GM12875 (cell line): Measurements from ENCODE around the gene MAPT.

Experiments used
- H3K4me3 ChIP-seq: one replicate; pipeline ENCODE4 v1.5.1; 2011; ENCODE audit warnings: low read depth, low read length, control low read depth
- TF ChIP-seq, protein P1 (sequence below): IDR thresholded peaks from 2 replicates; pipeline ENCODE4 v1.5.1; 2011; ENCODE audit warnings: low read depth, mild to moderate bottlenecking, control low read depth, inconsistent platforms, low read length, moderate library complexity, borderline replicate concordance; ENCODE audit not compliant: insufficient read depth

MAPT gene

DNA sequence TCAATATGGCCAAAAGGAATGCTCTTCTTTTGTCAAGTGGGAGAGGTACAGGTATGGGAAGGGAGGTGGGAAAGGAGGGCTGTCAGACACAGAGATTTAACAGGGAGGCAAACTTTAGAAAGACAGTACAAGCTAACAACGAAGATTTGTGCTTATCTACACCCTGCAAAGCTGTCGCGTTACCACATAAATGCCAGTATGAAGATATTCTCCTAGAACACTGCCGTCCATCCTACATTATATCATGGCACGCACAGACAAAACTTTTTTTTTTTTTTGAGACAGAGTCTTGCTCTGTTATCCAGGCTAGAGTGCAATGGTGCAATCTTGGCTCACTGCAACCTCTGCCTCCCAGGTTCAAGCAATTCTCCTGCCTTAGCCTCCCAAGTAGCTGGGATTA lies 155.3 kb downstream of the MAPT start:
- TF ChIP-seq, protein P1, sequence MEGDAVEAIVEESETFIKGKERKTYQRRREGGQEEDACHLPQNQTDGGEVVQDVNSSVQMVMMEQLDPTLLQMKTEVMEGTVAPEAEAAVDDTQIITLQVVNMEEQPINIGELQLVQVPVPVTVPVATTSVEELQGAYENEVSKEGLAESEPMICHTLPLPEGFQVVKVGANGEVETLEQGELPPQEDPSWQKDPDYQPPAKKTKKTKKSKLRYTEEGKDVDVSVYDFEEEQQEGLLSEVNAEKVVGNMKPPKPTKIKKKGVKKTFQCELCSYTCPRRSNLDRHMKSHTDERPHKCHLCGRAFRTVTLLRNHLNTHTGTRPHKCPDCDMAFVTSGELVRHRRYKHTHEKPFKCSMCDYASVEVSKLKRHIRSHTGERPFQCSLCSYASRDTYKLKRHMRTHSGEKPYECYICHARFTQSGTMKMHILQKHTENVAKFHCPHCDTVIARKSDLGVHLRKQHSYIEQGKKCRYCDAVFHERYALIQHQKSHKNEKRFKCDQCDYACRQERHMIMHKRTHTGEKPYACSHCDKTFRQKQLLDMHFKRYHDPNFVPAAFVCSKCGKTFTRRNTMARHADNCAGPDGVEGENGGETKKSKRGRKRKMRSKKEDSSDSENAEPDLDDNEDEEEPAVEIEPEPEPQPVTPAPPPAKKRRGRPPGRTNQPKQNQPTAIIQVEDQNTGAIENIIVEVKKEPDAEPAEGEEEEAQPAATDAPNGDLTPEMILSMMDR, result no peak

DNA sequence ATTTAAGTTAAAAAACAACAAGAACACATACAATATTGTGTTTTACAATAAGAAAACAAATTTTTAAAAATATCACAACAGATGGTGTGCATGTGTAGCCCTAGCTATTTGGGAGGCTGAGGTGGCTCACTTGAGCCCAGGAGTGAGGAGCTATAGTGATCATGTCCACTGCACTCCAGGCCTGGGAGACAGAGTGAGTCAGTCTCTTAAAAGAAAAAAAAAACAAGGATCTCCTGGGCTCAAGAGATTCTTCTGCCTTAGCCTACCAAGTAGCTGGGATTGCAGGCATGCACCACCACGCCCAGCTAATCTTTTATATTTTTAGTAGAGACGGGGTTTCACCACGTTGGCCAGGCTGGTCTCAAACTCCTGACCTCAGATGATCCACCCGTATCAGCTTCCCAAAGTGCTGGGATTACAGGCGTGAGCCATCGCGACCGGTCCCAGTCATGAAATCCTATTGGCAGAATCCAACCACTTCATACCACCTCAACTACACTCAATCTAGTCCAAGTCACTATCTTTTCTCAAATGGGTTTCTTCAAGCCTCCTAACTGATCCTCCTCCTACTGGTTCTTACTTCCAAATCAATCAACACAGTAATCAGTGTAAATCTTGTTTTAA lies 159.7 kb downstream of the MAPT start:
- no peak overlapping the region for H3K4me3 ChIP-seq
- TF ChIP-seq, protein P1, result no peak

More for the DNA sequence above, 155.3 kb downstream of the MAPT start:
- no peak overlapping the region for H3K4me3 ChIP-seq

DNA sequence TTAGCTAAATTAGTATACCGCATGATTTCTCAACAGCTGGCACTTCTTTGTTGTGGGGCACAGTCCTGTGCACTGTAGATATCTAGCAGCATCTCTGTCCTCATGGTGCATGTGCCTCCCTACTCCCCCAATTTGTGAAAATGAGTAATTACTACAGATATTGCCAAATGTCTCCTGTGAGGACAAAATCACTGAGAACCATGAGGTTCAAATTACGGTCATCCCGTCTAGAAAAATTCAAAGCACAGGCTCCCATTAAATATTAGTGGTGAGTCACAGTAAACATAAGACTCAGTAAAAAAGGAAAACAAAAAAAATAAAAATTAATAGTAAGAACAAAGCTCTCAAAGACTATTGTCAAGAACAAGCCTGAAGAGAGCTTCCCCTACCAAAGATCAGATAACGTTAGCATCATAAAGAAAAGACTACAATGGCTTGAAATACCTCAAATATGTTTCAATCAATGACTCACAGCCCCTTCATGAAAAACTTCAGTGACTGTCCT lies 162.5 kb downstream of the MAPT start:
- H3K4me3 ChIP-seq, result no peak overlapping the region
- TF ChIP-seq, protein P1, result no peak

DNA sequence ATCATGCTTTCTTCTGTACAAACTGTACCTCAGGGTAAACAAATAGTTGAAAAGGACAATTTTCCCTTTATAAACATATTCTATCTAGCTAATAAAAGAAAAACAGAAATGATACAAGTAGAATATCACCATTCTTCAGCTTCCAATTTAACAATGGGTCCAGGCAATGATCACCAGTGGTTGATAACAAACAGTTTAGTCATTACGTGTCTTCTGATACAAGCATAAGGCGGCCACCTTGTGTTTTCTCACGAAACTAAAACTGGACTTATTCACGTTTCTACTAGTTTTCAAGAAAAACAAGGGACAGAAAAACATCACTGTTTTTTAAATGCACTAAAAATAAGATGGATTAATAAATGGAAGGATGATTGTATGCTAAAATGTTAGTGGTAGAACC lies 163.0 kb downstream of the MAPT start:
- TF ChIP-seq, protein P1, result no peak
- H3K4me3 ChIP-seq, result no peak overlapping the region

DNA sequence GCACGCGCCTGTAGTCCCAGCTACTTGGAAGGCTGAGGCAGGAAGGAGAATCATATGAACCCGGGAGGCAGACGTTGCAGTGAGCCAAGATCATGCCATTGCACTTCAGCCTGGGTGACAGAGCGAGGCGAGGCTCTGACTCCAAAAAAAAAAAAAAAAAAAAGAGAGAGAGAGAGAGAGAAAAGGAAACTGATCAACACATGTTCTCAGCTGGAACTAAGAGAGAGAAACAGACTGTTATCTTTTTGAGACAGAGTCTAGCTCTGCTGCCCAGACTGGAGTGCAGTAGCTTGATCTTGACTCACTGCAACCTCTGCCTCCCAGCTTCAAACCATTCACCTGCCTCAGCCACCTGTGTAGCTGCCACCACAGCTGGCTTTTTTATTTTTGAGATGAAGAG lies 165.1 kb downstream of the MAPT start:
- TF ChIP-seq, protein P1, result no peak
- no peak overlapping the region for H3K4me3 ChIP-seq

DNA sequence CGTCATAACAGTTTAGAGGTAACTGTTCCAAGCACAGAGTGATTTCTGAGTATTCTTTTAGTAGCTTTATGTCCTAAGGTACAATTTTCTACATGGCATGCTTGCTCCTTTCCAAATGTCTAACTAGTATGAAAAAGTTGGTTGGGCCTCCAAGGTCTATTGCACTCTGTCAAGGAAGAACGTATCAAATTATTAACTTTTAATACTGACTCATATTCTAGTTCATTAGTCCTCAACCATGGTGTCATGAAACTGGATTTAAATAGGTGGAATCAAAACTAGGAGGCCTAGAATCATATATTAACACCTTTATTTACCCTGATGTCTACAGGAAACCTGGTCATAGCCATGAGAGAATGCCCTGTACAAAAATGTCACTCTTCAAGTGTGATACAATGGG lies 166.1 kb downstream of the MAPT start:
- TF ChIP-seq, protein P1, result no peak
- no peak overlapping the region for H3K4me3 ChIP-seq

DNA sequence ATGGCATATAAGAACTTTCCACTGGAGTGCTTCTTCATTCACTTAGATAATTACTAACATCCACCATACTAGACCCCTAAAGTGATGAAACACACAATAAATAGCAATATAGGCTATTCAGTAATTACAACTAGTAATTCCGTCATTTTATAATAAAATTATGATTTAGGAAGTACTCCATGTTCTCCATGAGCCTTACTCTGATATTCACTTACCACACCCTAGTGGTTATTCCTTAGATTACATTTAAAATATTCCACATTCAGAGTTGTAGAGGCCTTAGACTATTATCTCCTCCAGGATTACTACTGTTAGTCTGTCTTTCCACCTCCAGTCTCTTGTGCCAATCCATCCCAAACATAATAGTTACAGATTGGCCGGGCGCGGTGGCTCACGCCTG lies 167.1 kb downstream of the MAPT start:
- H3K4me3 ChIP-seq, result no peak overlapping the region
- TF ChIP-seq, protein P1, result no peak
